ENCODE data around the gene ZNF507. TPM values are rescaled to one million over a fixed set of nuclear protein-coding genes. Genes with fewer than 3 reads are reported as not detected.

The ZNF507 gene
- total and polyA plus RNA-seq, 9 of the 15 experiments (the other 6 are each of a cell fraction or from before 2014, with no cell fraction given), result 2.9 to 25.0 (median 10.4) TPM

- no peak; the same call in 1 of the 2 replicates for TF ChIP-seq ZNF740 (CRISPR knock-in tag; IDR thresholded peaks at IDR 0.05)
- TF ChIP-seq ZNF740 (tag; IDR thresholded peaks at IDR 0.05), result no peak
- no peak for TF ChIP-seq SMC3 (conservative IDR thresholded peaks at IDR 0.05; ENCODE audit: insufficient read depth, low read depth, low read length)
- TF ChIP-seq BRD4 (IDR thresholded peaks at IDR 0.05), result 0 out of 2 replicates have a peak, but pooled peaks have one; percentile 72
- TF ChIP-seq ZNF197 (CRISPR knock-in tag; IDR thresholded peaks at IDR 0.05; ENCODE audit: low read depth), result no peak
- 0 out of 2 replicates have a peak, but pooled peaks have one; percentile 14 for TF ChIP-seq ZBTB9 (CRISPR knock-in tag; IDR thresholded peaks at IDR 0.05)
- no peak for TF ChIP-seq NCOA2 (IDR thresholded peaks at IDR 0.05; ENCODE audit: partially characterized antibody in 2 of 2)
- TF ChIP-seq TRIM24 (IDR thresholded peaks at IDR 0.05), result no peak
- TF ChIP-seq ZNF232 (CRISPR knock-in tag; IDR thresholded peaks at IDR 0.05), result no peak
- TF ChIP-seq SRF (CRISPR knock-in tag; IDR thresholded peaks at IDR 0.05), result no peak
- TF ChIP-seq STAG1 (CRISPR knock-in tag; IDR thresholded peaks at IDR 0.05; ENCODE audit: borderline replicate concordance), result no peak
- no peak for TF ChIP-seq ZNF253 (CRISPR knock-in tag; conservative IDR thresholded peaks at IDR 0.05)
- no peak for TF ChIP-seq MBD2 (IDR thresholded peaks at IDR 0.05; ENCODE audit: borderline replicate concordance, low read depth)
- TF ChIP-seq NFYB (IDR thresholded peaks at IDR 0.05; ENCODE audit: extremely low read depth, insufficient read length), result no peak
- no peak; the same call in 1 of the 2 replicates for TF ChIP-seq HMGXB4 (CRISPR knock-in tag; IDR thresholded peaks at IDR 0.05)
- no peak for TF ChIP-seq ELF2 (CRISPR knock-in tag; IDR thresholded peaks at IDR 0.05)
- 0 out of 2 replicates have a peak, but pooled peaks have one; percentile 34 for TF ChIP-seq NR1H2 (CRISPR knock-in tag; IDR thresholded peaks at IDR 0.05)
- no peak for TF ChIP-seq ZBTB11 (CRISPR knock-in tag; IDR thresholded peaks at IDR 0.05)
- no peak for TF ChIP-seq BCL6 (CRISPR knock-in tag; IDR thresholded peaks at IDR 0.05)
- TF ChIP-seq GABPB2 (CRISPR knock-in tag; conservative IDR thresholded peaks at IDR 0.05), result no peak
- 0 out of 2 replicates have a peak, but pooled peaks have one; percentile 42 for TF ChIP-seq ZNF76 (CRISPR knock-in tag; IDR thresholded peaks at IDR 0.05; ENCODE audit: borderline replicate concordance)
- TF ChIP-seq BRD9 (IDR thresholded peaks at IDR 0.05; ENCODE audit: low read depth, partially characterized antibody), result peak; percentile 59
Observed at GRCh38 chr19:32404933-32405430, 59.6 kb downstream of the ZNF507 start (continued).
